Putamen (tissue), 1 donor: ENCODE results near the gene ZNF521.

Experiments used
- DNase-seq: peaks from one replicate; pipeline ENCODE4 v3.0.0-alpha.2; 2016; ENCODE audit warnings: low spot score

ZNF521 gene

GRCh38 chr18:25123438-25124232 is 228.3 kb downstream of the ZNF521 start:
- no peak for DNase-seq

GRCh38 chr18:25121442-25121841 is 230.5 kb downstream of the ZNF521 start:
- no peak for DNase-seq

- no peak for DNase-seq
Measured at GRCh38 chr18:25113566-25113965, 238.4 kb downstream of the ZNF521 start.

- DNase-seq: no peak
Measured at GRCh38 chr18:25112821-25113434, 239.0 kb downstream of the ZNF521 start.

GRCh38 chr18:25111377-25112288 is 240.3 kb downstream of the ZNF521 start:
- DNase-seq: no peak

- DNase-seq: no peak
Measured at GRCh38 chr18:25109484-25109883, 242.5 kb downstream of the ZNF521 start.

- DNase-seq: no peak
Measured at GRCh38 chr18:25103468-25104155, 248.4 kb downstream of the ZNF521 start.

GRCh38 chr18:25102662-25103061 is 249.3 kb downstream of the ZNF521 start:
- no peak for DNase-seq

- no peak for DNase-seq
Measured at GRCh38 chr18:25100418-25100817, 251.5 kb downstream of the ZNF521 start.

GRCh38 chr18:25099895-25100294 is 252.1 kb downstream of the ZNF521 start:
- no peak for DNase-seq

GRCh38 chr18:25097569-25098056 is 254.4 kb downstream of the ZNF521 start:
- DNase-seq: no peak

GRCh38 chr18:25097057-25097456 is 254.9 kb downstream of the ZNF521 start:
- DNase-seq: no peak

- DNase-seq: no peak
Measured at GRCh38 chr18:25093141-25093540, 258.8 kb downstream of the ZNF521 start.

GRCh38 chr18:25089470-25089869 is 262.5 kb downstream of the ZNF521 start:
- no peak for DNase-seq

- no peak for DNase-seq
Measured at GRCh38 chr18:25086876-25087275, 265.1 kb downstream of the ZNF521 start.

GRCh38 chr18:25081001-25081400 is 271.0 kb downstream of the ZNF521 start:
- no peak for DNase-seq

GRCh38 chr18:25080211-25080610 is 271.8 kb downstream of the ZNF521 start:
- DNase-seq: no peak

GRCh38 chr18:25077944-25078723 is 273.8 kb downstream of the ZNF521 start:
- DNase-seq: no peak

- DNase-seq: no peak
Measured at GRCh38 chr18:25077038-25077943, 274.7 kb downstream of the ZNF521 start.

- DNase-seq: peak; percentile 30
Measured at GRCh38 chr18:25075783-25076182, 276.2 kb downstream of the ZNF521 start.
